ENCODE data around the gene CPSF7.

DNA sequence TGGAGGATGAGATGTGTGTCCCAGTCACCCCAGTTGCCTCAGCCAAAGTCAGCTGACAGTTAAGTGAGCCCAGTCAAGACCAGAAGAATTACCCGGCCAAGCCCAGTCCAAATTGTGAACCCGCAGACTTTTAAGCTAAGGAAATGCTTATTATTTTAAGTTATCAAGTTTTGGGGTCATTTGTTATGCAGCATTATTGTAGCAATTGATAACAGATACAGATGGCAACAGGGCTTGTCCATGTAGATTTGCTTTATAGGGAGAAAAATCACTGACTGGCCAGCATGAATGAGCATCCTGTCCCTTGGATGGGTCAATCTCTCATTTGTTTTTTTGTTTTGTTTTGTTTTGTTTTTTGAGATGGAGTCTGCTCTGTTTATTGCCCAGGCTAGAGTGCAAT, 23.1 kb upstream of the CPSF7 start:
- no peak for TF ChIP-seq POLR2A (IDR thresholded peaks at IDR 0.05; ENCODE audit: low read depth, low read length)
- no peak for TF ChIP-seq TAF1 (IDR thresholded peaks at IDR 0.05; ENCODE audit: borderline replicate concordance, low read depth, low read length)
- TF ChIP-seq POLR2AphosphoS5 (IDR thresholded peaks at IDR 0.05; ENCODE audit: low read depth, low read length): no peak

All from GM12892 (cell line).